Gastroesophageal sphincter (tissue), 4 donors: ENCODE measurements around the gene CC2D1A. TPM values are rescaled to one million over a fixed set of nuclear protein-coding genes. Genes with fewer than 3 reads are reported as not detected.

Experiments used
- ATAC-seq: fragments of 150-250 bp; one replicate; pipeline ENCODE4 v1.9.1; 2016; ENCODE audit warnings: mild to moderate bottlenecking, moderate library complexity
- H3K27ac ChIP-seq, 4 donors: fragments of 200-600 bp; sonication (generic) in 3 of 4; 1 replicate in 3 of 4; 2 replicates in 1 of 4; pipeline ENCODE4 v1.5.1; 2016 to 2019
- H3K27me3 ChIP-seq: fragments of 200-600 bp; sonication (generic); one replicate; pipeline ENCODE4 v1.5.1; 2019
- H3K36me3 ChIP-seq, 2 donors: fragments of 200-600 bp; sonication (generic); one replicate each; pipeline ENCODE4 v1.5.1; 2019; ENCODE audit warnings: control low read depth in 1 of 2
- H3K4me1 ChIP-seq, 3 donors: fragments of 200-600 bp; sonication (generic); 1 replicate in 2 of 3; 2 replicates in 1 of 3; pipeline ENCODE4 v1.5.1; 2016 to 2019; ENCODE audit warnings: control low read depth in 2 of 3
- H3K4me3 ChIP-seq, 2 donors: fragments of 200-600 bp; sonication (generic); one replicate each; pipeline ENCODE4 v1.5.1; 2019; ENCODE audit warnings: mild to moderate bottlenecking in 1 of 2, moderate library complexity in 1 of 2
- H3K9me3 ChIP-seq, 3 donors: fragments of 200-600 bp; sonication (generic); one replicate each; pipeline ENCODE4 v1.5.1; 2017 to 2019; ENCODE audit warnings: control low read depth in 2 of 3
- EP300 ChIP-seq: sonication (generic); formaldehyde crosslinking; IDR thresholded peaks from one replicate; pipeline ENCODE4 v1.6.1; 2017; ENCODE audit warnings: antibody characterized with exemption, mild to moderate bottlenecking
- POLR2A ChIP-seq, 2 donors: fragments of 450-650 bp; IDR thresholded peaks; one replicate each; pipeline ENCODE4 v1.6.1; 2017; ENCODE audit warnings: antibody characterized with exemption in 2 of 2, mild to moderate bottlenecking in 2 of 2, moderate library complexity in 1 of 2
- POLR2AphosphoS5 ChIP-seq: sonication (generic); formaldehyde crosslinking; IDR thresholded peaks from one replicate; pipeline ENCODE4 v1.6.1; 2017; ENCODE audit warnings: antibody characterized with exemption
- WGBS, 2 donors: methylation state at CpG; one replicate each; pipeline ENCODE4 v1.1.5; 2018; ENCODE audit warnings: low coverage in 1 of 2; 5-methylcytosine and 5-hydroxymethylcytosine counted together
- total RNA-seq, 4 donors: library from RNA; depleted of rRNA; stranded (reverse); fragments of >200 nt; gene quantifications; one replicate each; pipeline ENCODE4 v1.1.0, GENCODE V29; 2016
- TF ChIP-seq, protein P1 (sequence below), 4 experiments: fragments of 200-600 bp in 2 of 4; fragments of 450-650 bp in 2 of 4; sonication (generic) in 1 of 4; IDR thresholded peaks; one replicate each; pipeline ENCODE4 v1.5.1; 2017 to 2019; ENCODE audit warnings: antibody characterized with exemption in 4 of 4, mild to moderate bottlenecking in 2 of 4, moderate library complexity in 2 of 4

CC2D1A gene
- total RNA-seq, 4 donors from 2014 or later: 15.6 to 36.8 (median 22.4) TPM

DNA sequence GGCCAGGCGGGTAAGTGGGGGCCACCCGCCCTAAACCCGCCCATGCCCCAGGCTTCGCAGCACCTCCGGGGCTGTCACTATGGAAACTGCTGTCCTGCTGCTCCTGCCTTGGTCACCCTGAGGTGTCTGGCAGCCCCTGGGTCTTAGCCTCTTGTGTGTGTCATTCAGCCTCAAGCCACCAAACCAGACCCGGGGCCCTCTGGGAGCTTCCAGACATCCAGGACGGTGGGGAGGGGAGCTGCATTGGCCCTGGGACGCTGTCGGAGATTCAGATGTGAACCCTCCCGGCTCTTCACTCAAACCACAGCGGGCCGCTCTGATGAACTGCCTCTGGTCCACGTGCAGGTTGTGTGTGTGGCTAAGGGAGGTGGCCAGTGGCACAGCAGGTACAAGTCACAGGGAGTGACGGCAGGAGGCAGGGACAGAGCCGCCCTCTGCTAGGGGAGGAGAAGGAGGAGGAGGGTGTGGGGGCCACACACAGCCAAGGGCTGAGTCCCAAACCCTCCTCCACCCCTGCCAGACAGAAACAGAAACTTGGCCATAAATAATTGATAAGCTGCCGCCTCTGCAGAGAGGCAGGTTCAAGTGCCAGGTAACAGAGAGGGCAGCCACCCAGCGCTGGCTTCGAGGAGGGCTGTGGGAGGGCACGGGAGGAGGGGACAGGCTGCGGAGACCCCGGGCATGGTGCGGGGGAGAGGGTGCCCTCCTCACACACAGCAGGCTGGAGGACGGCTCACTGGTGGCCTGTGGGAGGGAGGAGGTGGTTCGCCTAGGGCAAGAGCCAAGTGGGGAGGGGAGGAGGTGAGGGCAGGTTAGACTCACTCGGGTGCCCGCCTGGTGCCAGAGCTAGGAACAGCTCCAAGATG lies 21.0 kb upstream of the CC2D1A start:
- Histone ChIP-seq H3K27ac (no peak overlapping the region), H3K27me3 (no peaks in the 10 kb centered on the region), H3K36me3 (no peaks in the 10 kb centered on the region), H3K9me3 (no peaks in the 10 kb centered on the region), H3K4me3 (no peak overlapping the region), H3K4me1 (peaks cover 0 to 22% (median 5%) of the 10 kb centered on the region in 3 donors)
- 62 to 70% methylated on average over 5 to 12 of the region's 26 CpGs for whole genome bisulfite sequencing, 2 donors
- ATAC-seq: no peak
- TF ChIP-seq, protein P1, sequence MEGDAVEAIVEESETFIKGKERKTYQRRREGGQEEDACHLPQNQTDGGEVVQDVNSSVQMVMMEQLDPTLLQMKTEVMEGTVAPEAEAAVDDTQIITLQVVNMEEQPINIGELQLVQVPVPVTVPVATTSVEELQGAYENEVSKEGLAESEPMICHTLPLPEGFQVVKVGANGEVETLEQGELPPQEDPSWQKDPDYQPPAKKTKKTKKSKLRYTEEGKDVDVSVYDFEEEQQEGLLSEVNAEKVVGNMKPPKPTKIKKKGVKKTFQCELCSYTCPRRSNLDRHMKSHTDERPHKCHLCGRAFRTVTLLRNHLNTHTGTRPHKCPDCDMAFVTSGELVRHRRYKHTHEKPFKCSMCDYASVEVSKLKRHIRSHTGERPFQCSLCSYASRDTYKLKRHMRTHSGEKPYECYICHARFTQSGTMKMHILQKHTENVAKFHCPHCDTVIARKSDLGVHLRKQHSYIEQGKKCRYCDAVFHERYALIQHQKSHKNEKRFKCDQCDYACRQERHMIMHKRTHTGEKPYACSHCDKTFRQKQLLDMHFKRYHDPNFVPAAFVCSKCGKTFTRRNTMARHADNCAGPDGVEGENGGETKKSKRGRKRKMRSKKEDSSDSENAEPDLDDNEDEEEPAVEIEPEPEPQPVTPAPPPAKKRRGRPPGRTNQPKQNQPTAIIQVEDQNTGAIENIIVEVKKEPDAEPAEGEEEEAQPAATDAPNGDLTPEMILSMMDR (IDR thresholded peaks at IDR 0.05): no peak
- TF ChIP-seq EP300: no peak
- TF ChIP-seq POLR2AphosphoS5: no peak
- TF ChIP-seq POLR2A (IDR thresholded peaks at IDR 0.05): no peak

DNA sequence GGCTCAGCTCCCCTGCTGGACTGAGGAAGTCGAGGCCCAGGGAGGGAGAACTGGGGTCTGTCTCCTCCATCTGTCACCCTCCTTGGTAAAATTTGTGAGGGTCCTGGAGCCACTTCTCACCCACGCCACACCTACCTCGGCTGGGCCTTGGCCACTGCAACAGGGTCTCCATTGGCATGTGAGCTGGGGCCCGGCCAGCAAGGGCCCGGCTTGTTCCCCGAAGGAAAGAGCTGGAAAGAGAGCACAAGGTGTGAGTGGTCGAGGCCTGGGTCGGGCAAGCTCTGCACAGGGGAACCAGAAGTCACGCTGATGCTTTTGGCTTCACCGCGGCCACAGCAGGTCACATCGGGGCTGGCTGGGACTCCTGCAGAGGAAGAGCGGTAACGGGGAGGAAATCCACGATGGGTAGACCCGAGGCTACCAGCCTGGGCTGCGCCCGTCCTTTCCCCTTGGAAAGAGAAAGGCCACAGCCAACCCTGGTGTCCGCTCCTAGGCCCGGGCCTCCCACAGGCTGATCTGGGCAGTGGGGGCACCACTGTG lies 20.1 kb upstream of the CC2D1A start:
- Histone ChIP-seq H3K36me3 (no peaks in the 10 kb centered on the region), H3K4me1 (peaks cover 0 to 13% (median 0%) of the 10 kb centered on the region in 3 donors), H3K27ac (no peak overlapping the region), H3K27me3 (no peaks in the 10 kb centered on the region), H3K9me3 (no peaks in the 10 kb centered on the region), H3K4me3 (no peak overlapping the region)
- no peak for ATAC-seq
- WGBS, 2 donors: 97% methylated on average over 6 of the region's 20 CpGs; no CpG with 5 or more reads in 1 of the 2 donors
- TF ChIP-seq, protein P1 (IDR thresholded peaks at IDR 0.05): no peak
- TF ChIP-seq EP300 (no peak), POLR2A (IDR thresholded peaks at IDR 0.05) (no peak), POLR2AphosphoS5 (no peak)

DNA sequence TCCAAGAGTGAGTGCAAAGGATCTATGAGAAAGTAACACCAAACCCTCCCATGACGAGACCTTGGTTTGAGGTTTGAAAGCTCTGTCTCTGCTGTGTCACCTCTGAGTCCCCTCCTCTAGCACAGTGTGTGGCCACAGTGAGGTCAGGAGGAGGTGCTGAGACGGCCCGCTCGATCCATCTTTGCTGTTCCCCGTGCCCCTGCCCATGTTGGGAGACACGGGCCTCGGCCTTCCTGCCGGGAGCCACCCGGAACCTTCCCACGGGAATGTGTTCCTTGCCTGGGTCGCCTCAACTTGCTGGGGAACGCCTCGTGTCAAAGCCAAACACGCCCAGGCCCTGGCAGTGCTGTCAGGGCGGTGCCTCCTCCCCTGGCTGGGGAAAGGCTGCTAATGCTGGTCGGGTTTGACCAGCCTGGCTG lies 19.0 kb upstream of the CC2D1A start:
- no peak overlapping the region for H3K27ac ChIP-seq
- H3K9me3 ChIP-seq: no peaks in the 10 kb centered on the region
- H3K36me3 ChIP-seq: no peaks in the 10 kb centered on the region
- TF ChIP-seq POLR2AphosphoS5 (no peak), EP300 (no peak), POLR2A (IDR thresholded peaks at IDR 0.05) (no peak)
- TF ChIP-seq, protein P1 (IDR thresholded peaks at IDR 0.05): no peak
- no peak for ATAC-seq
- H3K4me3 ChIP-seq: no peak overlapping the region
- 75 to 96% methylated on average over 2 to 5 of the region's 16 CpGs for WGBS, 2 donors
- H3K4me1 ChIP-seq: peaks cover 0 to 2% (median 0%) of the 10 kb centered on the region in 3 donors
- H3K27me3 ChIP-seq: no peaks in the 10 kb centered on the region

DNA sequence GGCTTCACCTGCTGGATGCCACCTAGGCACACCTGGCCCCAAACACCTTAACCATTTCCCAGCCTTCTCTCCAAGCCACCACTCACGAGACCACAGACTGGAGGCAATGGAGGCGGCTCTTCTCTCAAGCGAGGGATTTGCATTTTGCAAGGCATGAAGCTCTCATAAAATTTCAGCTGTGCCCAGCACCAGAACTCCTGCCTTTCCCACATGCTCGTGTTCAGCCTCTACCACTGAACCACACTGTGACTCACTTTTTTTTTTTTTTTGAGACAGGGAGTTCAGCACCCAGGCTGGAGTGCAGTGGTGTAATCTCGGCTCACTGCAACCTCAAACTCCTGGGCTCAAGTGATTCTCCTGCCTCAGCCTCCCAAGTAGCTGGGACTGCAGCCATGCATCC lies 18.5 kb upstream of the CC2D1A start:
- 74% methylated on average over 4 of the region's 5 CpGs; no CpG with 5 or more reads in 1 of the 2 donors for WGBS, 2 donors
- ATAC-seq: no peak
- Histone ChIP-seq H3K27ac (no peak overlapping the region), H3K27me3 (no peaks in the 10 kb centered on the region), H3K4me3 (no peak overlapping the region), H3K4me1 (no peaks in the 10 kb centered on the region), H3K9me3 (no peaks in the 10 kb centered on the region), H3K36me3 (no peaks in the 10 kb centered on the region)
- TF ChIP-seq EP300: no peak
- TF ChIP-seq, protein P1 (IDR thresholded peaks at IDR 0.05): no peak
- no peak for TF ChIP-seq POLR2AphosphoS5
- no peak for TF ChIP-seq POLR2A (IDR thresholded peaks at IDR 0.05)

DNA sequence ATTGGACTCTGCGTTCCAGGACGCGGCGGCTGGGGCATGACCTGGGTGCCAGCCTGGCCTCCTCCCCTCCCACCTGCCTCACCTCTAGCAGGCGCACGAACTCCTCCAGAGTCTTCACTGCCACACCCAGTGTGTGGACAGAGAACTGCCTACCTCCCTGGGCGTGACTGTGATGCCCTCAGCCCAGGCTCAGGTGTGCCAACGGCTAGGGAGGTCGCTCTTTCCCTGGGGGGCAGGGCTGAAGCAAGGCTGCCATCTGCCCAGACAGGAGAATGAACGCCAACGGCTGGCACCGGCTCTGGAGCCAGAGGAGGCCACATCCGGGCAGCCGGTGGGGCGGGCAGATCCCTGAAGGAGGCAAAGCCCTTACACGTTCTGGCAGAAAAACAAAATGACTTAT lies 17.7 kb upstream of the CC2D1A start:
- 93% methylated on average over 3 of the region's 16 CpGs; no CpG with 5 or more reads in 1 of the 2 donors for WGBS, 2 donors
- TF ChIP-seq POLR2AphosphoS5 (no peak), EP300 (no peak), POLR2A (IDR thresholded peaks at IDR 0.05) (no peak)
- no peaks in the 10 kb centered on the region for H3K27me3 ChIP-seq
- no peaks in the 10 kb centered on the region for H3K36me3 ChIP-seq
- H3K9me3 ChIP-seq: no peaks in the 10 kb centered on the region
- no peak overlapping the region for H3K4me3 ChIP-seq
- ATAC-seq: no peak
- no peak overlapping the region for H3K27ac ChIP-seq
- H3K4me1 ChIP-seq: no peaks in the 10 kb centered on the region
